GM13976 (cell line): ENCODE measurements around the gene C1QC.

Experiments used
- DNase-seq: peaks from one replicate; pipeline ENCODE4 v3.0.0; 2012; ENCODE audit warnings: low spot score
- in situ Hi-C: fragments of 300-500 bp; cut with MboI; formaldehyde crosslinking; loops from one replicate; pipeline ENCODE4 v1.12.0; 2022; ENCODE audit warnings: low sequenced_read_pairs, mixed read lengths, inconsistent platforms; ENCODE audit not compliant: unreplicated experiment
- TF ChIP-seq, protein P1 (sequence below): IDR thresholded peaks from 2 replicates; pipeline ENCODE4 v1.5.1; 2012; ENCODE audit warnings: borderline replicate concordance, mild to moderate bottlenecking; ENCODE audit not compliant: insufficient read depth; ENCODE audit errors: extremely low read depth, missing control alignments, control extremely low read depth

C1QC gene

DNA sequence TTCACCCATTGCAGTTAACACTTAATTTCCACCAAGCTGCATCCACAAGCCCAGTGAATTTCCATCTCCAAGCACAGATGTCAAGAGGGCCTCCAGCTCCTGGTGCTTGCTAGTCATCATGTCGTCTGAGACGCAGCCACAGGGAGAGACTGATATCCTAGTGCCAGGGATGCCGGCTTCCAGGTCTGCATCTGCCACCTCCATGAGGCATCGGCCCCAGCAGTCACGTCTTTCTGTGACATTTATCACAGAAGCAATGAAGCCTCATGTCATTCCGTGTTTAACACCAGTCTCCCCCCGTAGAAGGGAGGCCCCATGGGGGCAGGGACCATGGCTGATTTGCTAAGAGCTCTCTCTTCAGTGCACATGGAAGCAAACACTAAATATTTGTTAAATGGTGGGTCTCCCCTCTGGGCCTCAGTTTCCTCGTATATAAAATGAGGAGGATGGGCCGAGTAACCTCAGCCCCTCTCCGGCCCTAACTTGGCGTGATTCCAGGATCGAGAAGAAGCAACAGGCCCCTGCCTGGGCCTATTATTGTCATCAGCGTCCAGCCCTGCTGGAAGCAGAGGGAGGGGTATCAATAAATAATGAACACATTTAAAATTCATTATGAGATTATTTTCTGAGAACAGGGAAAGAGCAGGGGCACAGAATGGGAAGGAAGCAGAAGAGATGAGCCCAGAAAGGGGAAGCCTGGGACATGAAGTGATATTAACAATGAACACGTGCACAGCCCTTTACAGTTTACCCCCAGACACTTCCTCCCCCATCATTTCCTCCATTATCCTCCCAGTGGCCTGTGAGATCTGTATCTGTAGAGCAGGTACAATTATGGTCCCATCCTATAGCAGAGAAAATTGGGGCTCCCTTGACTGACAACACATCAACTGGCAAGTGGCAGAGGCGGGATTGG, 8.8 kb downstream of the C1QC start:
- in situ Hi-C loops, result no loop called here
- DNase-seq, result no peak
- TF ChIP-seq, protein P1, sequence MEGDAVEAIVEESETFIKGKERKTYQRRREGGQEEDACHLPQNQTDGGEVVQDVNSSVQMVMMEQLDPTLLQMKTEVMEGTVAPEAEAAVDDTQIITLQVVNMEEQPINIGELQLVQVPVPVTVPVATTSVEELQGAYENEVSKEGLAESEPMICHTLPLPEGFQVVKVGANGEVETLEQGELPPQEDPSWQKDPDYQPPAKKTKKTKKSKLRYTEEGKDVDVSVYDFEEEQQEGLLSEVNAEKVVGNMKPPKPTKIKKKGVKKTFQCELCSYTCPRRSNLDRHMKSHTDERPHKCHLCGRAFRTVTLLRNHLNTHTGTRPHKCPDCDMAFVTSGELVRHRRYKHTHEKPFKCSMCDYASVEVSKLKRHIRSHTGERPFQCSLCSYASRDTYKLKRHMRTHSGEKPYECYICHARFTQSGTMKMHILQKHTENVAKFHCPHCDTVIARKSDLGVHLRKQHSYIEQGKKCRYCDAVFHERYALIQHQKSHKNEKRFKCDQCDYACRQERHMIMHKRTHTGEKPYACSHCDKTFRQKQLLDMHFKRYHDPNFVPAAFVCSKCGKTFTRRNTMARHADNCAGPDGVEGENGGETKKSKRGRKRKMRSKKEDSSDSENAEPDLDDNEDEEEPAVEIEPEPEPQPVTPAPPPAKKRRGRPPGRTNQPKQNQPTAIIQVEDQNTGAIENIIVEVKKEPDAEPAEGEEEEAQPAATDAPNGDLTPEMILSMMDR, result no peak

DNA sequence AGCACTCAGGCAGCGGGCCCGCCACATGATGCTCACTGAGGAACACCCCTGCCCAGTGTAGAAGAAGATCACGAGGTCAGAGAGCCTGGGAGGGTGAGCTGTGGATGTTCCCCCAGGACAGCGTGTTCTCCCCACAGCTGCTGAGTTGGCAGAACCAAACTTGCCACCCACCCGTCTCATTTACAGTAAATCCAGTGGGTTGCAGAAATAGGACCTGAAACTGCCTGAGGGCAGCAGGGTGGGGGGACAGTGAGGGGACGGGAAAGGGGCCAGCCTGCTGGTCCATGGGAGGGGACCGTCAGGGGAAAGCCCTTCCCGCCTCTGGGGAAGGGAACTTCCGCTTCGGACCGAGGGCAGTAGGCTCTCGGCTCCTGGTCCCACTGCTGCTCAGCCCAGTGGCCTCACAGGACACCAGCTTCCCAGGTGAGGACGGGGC, 9.5 kb downstream of the C1QC start, which contains the start of gene C1QB:
C1QB (plus strand) TSS at position 356 of the 436 bp plus-strand sequence. CDS start 6,227 bp downstream, outside the sequence.
- DNase-seq, result no peak
- TF ChIP-seq, protein P1, result no peak
- in situ Hi-C loops, result no loop called here

DNA sequence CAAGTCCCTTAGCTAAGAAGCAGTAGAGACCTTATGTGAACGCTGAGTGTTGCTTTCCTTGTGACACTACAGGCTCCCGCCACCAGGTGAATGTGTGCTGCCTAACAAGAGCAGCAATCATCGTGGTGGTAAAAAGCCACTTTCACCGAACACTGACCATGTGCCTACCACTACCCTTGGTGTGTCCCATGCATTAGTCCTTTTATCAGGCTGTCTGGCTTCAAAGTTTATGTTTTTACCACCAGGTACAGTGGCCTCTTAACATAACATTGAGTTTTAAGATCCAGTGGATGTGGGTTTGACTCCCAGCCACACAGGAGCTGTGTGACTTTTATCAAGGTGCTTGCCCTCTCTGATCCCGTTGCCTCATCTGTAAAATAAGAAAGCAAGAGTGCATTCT, 11.3 kb downstream of the C1QC start:
- TF ChIP-seq, protein P1, result no peak
- DNase-seq, result no peak
- in situ Hi-C loops, result no loop called here

DNA sequence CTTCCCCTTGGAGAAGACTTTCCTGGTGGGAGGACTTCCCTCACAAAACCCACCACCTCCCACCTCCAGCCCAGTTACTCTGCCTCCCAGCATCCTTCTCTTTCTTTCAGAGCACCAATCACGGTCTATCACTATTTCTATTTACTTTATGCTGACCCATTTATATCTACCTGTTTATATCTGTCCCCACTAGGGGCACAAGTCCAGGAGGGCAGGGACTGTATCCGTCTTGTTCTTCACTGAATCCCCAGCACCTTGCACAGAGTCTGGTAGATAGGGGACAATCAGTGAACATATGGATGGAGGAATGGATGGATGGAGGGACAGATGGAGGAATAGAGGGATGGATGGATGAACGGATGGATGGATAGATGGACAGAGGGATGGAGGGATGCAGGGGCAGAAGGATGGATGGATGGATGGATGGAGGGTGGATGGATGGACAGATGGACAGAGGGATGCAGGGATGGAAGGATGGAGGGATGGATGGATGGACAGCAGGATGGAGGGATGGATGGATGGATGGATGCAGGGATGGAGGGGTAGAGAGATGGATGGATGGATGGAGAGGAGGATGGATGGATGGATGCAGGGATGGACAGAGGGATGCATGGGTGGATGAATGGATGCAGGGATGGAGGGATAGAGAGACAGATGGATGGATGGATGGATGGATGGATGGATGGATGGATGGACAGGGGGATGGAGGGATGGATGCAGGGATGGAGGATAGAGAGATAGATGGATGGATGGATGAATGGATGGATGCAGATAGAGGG, 15.1 kb downstream of the C1QC start:
- in situ Hi-C loops, result no loop called here
- TF ChIP-seq, protein P1, result no peak
- no peak for DNase-seq

DNA sequence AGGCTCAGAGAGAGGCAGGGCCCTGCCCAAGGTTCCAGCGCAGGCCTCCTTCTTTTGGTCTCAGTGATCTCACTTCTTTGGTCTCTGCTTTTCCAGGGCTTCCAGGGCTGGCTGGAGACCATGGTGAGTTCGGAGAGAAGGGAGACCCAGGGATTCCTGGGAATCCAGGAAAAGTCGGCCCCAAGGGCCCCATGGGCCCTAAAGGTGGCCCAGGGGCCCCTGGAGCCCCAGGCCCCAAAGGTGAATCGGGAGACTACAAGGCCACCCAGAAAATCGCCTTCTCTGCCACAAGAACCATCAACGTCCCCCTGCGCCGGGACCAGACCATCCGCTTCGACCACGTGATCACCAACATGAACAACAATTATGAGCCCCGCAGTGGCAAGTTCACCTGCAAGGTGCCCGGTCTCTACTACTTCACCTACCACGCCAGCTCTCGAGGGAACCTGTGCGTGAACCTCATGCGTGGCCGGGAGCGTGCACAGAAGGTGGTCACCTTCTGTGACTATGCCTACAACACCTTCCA, 17.3 kb downstream of the C1QC start:
- TF ChIP-seq, protein P1, result no peak
- in situ Hi-C loops, result no loop called here
- DNase-seq, result no peak

DNA sequence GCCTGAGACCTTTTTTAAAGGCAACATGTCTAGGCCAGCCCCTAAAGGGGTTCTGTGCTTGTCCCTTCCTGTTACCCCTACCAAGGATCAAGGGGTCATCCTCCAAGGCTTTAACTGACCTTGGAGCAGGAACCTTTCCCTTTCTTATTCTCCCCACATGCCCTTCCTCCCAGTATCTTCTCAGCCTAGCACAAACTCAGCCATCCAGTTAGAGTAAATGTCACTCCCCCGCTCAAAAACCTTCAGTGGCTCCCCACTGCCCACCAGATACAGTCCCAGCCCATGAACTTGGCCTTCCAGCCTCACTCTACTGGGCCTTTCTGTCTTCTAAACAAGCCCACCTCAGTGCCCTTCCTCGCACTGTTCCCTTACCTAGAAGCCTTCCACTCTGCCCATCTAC, 18.4 kb downstream of the C1QC start:
- no peak for DNase-seq
- in situ Hi-C loops, result no loop called here
- TF ChIP-seq, protein P1, result no peak
